ENCODE data around the gene VAMP8.

Gene VAMP8

GRCh38 chr2:85619617-85620016 lies 42.2 kb downstream of the VAMP8 start:
- no peak for DNase-seq (ENCODE audit: low read depth, low spot score)

GRCh38 chr2:85621338-85621737 lies 44.0 kb downstream of the VAMP8 start:
- DNase-seq (ENCODE audit: low read depth, low spot score), result no peak

DNA sequence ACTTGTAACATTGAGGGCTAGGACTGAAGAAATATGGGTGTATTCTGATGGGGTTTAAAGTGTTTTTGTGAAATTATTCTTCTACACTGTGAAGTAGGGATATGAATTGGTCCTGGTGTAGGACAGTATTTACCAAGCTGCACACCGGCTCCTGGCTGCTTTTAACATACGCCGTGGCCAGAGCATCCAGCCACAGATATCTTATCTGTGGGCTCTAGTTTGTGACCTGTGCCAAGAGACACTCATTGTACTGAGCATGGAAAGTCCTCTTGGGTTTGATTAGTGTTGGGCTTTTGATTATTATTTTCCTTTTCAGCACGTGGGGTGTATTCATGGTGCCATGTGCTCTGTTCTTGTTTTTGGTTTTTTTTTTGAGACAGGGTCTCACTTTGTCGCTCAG lies 46.6 kb downstream of the VAMP8 start:
- no peak for DNase-seq (ENCODE audit: low read depth, low spot score)

- no peak for DNase-seq (ENCODE audit: low read depth, low spot score)
Observed at GRCh38 chr2:85628658-85629057, 51.3 kb downstream of the VAMP8 start.

- DNase-seq (ENCODE audit: low read depth, low spot score), result no peak
Observed at GRCh38 chr2:85631316-85631715, 53.9 kb downstream of the VAMP8 start.

All from iPS DF 19.7 (cell line).